ENCODE results near the gene XYLB.
"Not testable (repeated sequence)": the region's sequence is repeated elsewhere in the genome, so short reads cannot be mapped to it uniquely, and the experiment has no call there.

XYLB gene

GRCh38 chr3:38401246-38401962 is 54.8 kb downstream of the XYLB start:
- DNase-seq = no peak

GRCh38 chr3:38404286-38404685 is 57.7 kb downstream of the XYLB start:
- no peak for DNase-seq

- no peak for DNase-seq
These were observed 65.0 kb downstream of the XYLB start for GRCh38 chr3:38411591-38411990.

GRCh38 chr3:38420758-38421157 is 74.2 kb downstream of the XYLB start:
- DNase-seq = not testable (repeated sequence)

GRCh38 chr3:38421679-38422336 is 75.2 kb downstream of the XYLB start:
- DNase-seq = no peak

GRCh38 chr3:38426798-38427426 is 80.3 kb downstream of the XYLB start:
- not testable (repeated sequence) for DNase-seq

- DNase-seq = not testable (repeated sequence)
These were observed 86.5 kb downstream of the XYLB start for GRCh38 chr3:38432871-38433658.

GRCh38 chr3:38433661-38434060 is 87.1 kb downstream of the XYLB start:
- DNase-seq = not testable (repeated sequence)

- DNase-seq = not testable (repeated sequence)
These were observed 92.0 kb downstream of the XYLB start for GRCh38 chr3:38438436-38439069.

GRCh38 chr3:38443205-38443604 is 96.6 kb downstream of the XYLB start:
- not testable (repeated sequence) for DNase-seq

GRCh38 chr3:38446085-38446686 is 99.6 kb downstream of the XYLB start:
- DNase-seq = no peak

GRCh38 chr3:38446812-38447211 is 100.2 kb downstream of the XYLB start:
- no peak for DNase-seq

- no peak for DNase-seq
These were observed 104.3 kb downstream of the XYLB start for GRCh38 chr3:38450853-38451252.

GRCh38 chr3:38453075-38453912 is 106.7 kb downstream of the XYLB start, which contains the start of gene ACVR2B:
Gene ACVR2B, plus strand, starts transcription at chr3:38453890. Its CDS starts 433 bp downstream, at chr3:38454323.
- peak; percentile 86 for DNase-seq

- DNase-seq = no peak
These were observed 107.3 kb downstream of the XYLB start for GRCh38 chr3:38453913-38454177.

GRCh38 chr3:38454178-38454883 is 107.7 kb downstream of the XYLB start:
- peak; percentile 46 for DNase-seq

GRCh38 chr3:38454884-38455638 is 108.5 kb downstream of the XYLB start:
- DNase-seq = peak; percentile 83

GRCh38 chr3:38455639-38456430 is 109.2 kb downstream of the XYLB start:
- no peak for DNase-seq

All from NCI-H146 (cell line).